T follicular helper cell (primary cell): ENCODE data around the gene MYRF.

Source experiments
- DNase-seq: peaks from one replicate; pipeline ENCODE4 v3.0.0-alpha.2; 2020; ENCODE audit warnings: low read depth

MYRF gene

DNA sequence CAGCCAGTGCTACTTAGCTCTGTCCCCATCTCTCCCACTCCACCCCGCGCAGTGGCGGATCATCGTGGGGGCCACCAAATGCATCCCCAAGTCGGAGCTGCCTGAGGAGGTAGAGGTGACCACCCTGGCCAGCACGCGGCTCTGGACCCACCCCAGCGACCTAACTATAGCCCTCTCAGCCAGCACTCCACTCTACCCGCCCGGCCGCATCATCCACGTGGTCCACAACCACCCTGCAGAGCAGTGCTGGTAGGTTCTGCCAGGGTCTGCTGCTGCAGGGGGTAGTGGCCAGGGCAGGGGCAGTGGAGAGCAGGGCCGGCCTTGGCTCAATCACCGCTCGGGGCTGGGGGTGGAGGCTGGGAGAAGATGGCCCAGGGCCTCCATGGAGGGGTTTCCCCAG is 13.0 kb upstream of the MYRF start:
- DNase-seq = no peak

DNA sequence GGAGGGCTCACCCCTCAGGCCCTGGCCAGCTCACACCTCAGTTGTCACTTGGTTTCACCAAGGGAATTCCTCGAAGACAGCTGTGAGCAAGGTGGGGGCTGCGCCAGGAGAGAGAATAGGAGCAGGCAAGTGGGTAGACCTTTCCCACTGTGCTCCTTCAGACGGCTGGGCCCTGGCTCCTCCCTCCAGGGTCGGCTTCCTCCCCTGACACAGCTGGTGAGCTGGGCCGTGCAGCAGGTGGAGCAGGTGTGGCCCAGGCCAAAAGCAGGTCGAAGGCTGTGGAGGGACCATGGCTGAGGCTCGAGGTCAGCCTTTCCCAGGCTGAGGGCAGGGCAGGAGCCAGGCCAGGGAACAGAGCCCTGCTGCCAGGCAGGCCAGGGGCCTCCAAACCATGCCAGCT is 12.5 kb upstream of the MYRF start:
- no peak for DNase-seq

DNA sequence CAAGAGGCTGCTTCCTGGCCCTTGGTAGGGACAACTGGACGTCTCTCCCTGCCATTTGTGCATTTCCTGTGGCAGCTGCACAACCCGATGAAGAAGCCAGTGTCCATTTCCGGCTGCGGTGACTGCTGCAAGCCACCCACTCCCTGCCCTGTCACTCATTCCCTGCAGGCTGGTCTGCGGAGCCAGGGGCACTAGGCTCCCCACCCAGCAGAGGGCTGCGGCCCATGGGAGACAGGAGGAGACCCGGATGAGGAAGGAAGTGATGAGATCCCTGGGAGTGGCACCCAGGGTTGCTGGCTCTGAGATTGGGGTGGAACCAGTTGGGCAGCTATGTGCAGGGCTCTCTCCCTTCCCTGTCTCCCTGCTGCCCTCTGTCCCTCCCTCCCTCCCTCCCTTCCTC is 10.0 kb upstream of the MYRF start:
- DNase-seq = no peak

DNA sequence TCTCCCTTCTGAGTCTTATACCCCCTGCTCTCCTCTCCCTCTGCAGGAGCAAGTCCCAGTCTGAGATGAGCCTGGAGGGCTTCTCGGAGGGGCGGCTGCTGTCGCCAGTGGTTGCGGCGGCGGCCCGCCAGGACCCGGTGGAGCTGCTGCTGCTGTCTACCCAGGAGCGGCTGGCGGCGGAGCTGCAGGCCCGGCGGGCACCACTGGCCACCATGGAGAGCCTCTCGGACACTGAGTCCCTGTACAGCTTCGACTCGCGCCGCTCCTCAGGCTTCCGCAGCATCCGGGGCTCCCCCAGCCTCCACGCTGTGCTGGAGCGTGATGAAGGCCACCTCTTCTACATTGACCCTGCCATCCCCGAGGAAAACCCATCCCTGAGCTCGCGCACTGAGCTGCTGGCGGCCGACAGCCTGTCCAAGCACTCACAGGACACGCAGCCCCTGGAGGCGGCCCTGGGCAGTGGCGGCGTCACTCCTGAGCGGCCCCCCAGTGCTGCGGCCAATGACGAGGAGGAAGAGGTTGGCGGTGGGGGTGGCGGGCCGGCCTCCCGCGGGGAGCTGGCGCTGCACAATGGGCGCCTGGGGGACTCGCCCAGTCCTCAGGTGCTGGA is 8.8 kb upstream of the MYRF start:
- no peak for DNase-seq

DNA sequence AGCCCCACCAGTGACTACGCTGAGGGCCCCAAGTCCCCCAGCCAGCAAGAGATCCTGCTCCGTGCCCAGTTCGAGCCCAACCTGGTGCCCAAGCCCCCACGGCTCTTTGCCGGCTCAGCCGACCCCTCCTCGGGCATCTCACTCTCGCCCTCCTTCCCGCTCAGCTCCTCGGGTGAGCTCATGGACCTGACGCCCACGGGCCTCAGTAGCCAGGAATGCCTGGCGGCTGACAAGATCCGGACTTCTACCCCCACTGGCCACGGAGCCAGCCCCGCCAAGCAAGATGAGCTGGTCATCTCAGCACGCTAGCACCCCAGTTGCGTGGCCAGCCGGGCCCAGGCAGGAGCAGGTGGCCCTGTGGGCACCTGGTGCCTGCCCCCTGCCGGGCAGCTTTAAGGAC is 8.3 kb upstream of the MYRF start:
- no peak for DNase-seq

DNA sequence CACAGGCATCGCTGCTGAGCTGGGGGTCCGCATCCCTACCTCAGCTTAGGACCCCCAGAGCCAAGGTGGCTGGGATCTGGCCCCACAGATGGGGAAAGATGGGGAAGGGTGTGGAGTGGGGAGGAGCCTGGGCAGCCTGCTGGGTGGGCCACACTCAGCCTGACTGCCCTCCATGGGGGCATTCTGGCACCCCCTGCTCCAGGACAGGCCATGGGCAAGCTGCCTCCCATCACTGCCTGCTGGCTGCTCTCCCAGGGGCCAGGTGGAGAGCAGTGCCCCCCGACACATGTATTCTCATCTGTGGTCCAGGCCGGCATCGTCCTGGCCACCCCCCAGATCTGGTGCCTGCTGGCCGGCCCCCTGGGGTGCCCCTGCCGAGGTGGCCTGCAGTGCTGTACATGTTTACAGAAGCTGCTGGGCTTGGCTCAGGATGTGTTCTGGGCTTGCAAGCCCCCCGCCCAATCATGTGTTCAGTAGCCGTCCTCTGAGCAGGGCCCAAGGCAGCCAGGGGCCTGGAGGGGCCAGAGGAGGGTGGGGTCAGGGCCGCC is 7.8 kb upstream of the MYRF start:
- DNase-seq = no peak

DNA sequence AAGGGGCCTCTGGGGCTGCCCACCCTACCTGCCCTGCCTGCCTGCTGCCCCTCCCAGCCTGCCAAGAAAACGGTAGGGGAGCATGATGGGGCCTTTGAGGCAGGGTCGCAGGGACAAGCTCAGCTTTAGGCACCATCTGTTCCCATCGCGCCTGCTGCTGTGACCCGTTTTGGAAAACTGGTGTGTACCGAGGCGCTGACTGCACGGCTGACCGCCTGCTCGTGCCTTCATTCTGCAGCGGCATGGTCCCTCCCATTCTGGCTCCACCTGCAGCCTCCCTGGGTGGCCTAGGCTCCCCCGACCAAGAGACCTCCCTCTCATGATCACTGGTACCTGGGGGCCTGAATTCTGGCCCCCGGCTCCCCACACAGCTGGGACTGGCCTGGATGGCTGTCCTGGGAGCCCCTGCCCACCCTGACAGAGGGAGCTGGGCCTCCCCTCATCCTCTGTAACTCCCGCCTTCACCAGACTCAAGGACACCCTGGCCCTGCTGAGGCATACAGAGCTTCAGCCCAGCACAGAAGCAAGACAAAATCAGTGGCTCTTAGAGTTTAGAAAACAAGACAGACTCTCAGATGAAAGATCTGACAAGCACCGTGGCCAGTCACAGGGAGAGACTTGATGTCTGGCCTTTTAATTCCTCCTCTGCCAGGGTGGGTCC is 6.5 kb upstream of the MYRF start:
- no peak for DNase-seq

DNA sequence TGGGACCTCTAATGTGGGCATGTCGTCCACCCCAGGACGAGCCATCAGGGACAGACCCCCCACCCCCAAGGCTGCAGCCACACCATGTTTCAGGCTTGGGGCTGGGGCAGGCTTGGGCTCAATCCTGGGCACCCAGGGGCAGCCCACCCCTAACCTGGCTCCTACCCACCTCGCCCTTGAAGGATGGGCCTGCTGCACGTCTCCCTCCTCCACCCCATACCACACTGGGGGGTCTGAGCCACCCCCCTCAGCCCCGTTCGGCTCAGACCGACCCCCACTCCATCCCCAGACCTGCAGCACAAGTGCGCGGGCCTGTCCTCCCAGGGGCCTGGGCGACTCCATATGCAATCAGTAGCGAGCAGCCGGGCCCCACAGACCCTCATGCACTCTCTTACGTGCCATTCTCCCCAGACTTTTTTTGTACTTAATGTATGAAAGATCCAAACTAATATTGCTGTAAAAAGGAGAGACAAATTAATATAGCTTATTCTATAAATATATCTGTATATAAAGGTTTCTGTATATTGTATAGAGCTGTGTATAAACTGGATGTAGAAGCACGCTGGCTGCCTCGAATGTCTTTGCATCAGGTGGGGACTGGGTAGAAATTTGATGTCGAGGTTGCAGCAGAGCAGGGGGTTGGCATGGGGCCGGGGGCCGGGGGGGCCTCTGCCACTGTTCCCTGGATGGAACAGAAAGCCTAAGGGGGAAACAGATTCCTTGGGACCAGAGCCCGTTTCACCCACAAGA is 5.8 kb upstream of the MYRF start:
- DNase-seq = no peak

DNA sequence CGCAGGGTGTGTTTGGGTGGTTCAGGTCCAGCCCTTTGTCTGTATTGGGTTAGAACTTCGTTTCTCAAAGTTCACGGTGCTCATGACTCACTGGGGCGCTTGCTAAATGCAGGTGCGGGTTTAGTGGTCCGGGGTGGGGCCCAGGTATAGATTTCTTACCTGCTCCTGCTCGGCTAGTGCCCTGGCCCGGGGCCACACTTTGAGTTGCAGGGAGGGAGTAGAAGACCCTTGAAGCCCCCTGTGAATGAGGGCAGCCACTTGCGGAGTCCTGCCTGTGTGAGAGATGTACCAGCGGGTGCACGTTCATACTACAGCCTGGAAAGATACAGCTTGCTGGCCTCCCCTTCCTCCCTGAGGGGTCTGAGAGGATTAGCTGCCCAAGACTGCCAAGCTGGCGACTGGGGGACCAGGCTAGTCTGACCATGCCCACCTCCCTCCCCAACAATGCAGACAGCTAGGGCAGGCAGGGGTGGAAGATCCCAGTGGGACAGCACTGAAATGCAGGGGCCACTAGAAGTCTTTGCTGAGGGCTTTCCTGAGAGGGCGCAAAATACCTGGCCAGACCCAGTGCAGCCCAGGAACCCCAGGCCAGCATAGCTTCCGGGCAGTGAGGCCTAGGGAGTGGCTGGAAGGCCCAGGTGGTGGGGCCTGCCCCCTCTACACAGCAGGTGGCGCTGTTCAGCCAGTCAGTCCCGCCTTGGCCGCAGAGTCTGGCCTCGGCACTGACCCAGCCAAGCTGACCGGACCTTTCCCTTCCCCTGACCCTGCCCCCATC is 5.1 kb upstream of the MYRF start:
- no peak for DNase-seq

DNA sequence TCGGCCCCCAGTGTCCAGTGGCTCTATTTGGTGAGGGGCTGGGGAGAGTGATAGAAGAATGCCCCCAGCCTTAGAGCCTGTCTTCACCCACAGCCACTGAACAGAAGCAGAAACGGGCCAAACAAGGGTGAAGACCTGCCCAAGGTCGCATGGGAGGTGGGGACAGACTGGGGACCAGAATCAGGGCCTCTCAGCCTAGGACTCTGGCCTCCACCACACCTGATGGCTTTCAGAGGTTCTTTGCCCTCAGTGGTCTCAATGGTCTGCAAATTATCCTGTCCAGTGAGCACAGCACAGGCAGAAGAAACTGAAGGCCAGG is 4.5 kb upstream of the MYRF start:
- DNase-seq = no peak

DNA sequence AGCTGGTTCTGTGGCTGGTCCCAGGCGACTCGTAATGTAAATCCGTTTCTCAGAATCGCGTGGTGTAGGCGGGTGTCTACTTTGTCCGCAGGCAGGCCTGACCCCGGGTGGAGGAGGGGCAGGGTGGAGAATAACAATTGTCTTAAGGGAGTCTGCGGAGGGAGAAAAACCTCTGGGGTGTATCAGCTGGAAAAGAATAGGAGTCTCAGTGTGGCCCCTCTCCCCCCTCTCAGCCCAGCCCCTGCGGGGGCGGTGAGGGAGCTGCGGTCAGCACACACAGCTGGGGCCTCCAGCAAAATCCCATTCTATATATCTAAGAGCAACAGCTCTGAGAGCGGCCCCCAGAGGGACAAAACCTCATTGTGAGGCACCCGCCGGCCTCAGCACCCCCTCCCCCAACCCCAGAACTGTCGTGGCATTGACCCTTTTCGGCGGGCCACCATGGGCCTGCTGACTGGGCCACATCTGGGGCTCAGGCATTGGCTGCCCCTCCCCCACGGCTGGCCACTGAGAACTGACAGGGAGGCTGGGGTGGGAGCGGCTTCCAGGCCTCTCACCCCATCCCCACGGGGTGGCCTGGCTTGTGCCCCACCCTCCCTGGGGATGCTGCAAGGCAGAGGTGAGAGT is 2.7 kb upstream of the MYRF start:
- DNase-seq = no peak

DNA sequence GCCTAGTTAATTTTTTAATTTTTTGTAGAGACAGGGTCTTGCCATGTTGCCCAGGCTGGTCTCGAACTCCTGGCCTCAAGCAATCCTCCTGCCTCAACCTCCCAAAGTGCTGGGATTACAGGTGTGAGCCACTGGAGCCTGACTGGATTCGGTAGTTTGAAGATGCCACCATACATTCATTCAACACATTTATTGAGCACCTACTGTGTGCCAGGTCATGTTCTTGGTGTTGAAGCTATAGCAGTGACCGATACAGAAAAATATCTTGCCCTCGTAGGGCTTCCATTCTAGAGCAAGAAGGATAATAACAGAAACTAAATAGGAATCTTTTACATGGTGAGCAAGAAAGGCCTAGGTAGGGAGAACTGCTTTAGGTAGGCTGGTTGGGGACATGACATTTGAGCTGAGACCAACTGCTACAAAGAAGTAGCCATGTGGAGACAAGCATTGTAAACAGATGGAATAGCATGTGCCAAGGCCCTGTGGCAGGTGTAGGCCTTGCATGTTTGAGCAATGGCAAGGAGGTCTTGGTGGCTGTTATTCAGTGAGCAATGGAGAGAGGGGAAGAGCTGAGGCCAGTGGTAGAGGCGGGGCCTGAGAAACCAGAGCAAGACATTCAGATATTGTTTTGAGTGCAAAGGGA is 1.7 kb upstream of the MYRF start:
- no peak for DNase-seq

DNA sequence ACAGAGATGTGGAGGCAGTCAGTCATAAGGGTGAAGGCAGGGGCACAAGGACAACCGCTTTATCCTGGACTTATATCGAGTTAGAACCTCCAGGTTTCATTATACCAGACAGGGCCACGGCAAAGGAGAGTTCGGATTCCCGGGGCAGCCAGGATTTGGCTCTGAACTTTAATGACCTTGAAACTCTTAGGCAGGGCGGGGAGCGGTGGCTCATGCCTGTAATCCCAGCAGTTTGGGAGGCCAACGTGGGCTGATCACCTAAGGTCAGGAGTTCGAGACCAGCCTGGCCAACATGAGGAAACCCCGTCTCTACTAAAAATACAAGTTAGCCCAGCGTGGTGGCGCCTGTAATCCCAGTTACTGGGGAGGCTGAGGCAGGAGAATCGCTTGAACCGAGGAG is 1.1 kb upstream of the MYRF start:
- no peak for DNase-seq

DNA sequence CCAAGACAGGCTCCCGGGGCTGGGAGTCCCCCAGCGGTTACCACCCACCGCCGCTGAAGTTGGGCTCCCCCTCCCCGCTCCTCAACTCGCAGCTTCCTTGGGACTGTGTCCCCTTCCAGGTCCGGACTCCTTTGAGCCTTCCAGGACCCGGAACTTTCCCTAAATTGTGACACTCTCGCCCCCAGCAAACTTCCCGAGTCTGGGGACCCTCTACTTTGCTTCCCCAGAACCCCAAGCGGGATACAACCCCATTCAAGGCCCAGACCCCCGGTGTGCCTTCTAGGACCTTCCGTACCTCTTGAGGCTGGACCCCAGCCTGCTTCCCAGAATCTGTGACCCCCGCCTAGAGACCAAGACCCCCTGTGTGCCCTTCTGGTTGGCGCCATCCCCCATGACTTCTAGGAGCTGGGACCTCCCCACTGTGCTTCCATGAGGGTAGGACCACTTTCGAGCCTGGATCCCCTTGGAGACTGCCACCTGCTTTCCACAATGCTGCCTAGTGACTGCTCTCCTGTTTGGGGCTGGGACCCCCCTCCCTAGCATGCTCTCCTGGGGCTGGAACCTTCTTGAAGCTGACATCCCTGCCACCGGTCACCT is 587 bp downstream of the MYRF start:
- DNase-seq = no peak

DNA sequence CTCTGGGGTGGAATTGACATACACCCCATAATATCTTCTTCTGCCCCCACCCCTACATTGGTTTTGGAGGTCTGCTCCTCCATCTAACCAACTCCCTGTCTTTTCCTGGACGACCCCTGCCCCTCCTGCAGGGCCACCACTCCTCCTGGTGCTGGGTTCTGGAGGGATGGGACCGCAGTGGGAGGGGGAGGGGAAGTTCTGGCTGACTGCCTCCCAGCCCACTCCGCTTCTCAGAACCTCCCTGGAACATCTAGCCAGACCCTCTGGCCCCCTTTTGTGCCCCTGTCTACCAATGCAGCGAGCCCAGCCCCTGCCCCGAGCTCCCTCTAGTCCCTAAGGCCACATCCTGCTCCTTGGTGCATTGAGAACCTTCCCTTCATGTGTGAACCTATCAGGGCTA is 1.2 kb downstream of the MYRF start:
- no peak for DNase-seq

DNA sequence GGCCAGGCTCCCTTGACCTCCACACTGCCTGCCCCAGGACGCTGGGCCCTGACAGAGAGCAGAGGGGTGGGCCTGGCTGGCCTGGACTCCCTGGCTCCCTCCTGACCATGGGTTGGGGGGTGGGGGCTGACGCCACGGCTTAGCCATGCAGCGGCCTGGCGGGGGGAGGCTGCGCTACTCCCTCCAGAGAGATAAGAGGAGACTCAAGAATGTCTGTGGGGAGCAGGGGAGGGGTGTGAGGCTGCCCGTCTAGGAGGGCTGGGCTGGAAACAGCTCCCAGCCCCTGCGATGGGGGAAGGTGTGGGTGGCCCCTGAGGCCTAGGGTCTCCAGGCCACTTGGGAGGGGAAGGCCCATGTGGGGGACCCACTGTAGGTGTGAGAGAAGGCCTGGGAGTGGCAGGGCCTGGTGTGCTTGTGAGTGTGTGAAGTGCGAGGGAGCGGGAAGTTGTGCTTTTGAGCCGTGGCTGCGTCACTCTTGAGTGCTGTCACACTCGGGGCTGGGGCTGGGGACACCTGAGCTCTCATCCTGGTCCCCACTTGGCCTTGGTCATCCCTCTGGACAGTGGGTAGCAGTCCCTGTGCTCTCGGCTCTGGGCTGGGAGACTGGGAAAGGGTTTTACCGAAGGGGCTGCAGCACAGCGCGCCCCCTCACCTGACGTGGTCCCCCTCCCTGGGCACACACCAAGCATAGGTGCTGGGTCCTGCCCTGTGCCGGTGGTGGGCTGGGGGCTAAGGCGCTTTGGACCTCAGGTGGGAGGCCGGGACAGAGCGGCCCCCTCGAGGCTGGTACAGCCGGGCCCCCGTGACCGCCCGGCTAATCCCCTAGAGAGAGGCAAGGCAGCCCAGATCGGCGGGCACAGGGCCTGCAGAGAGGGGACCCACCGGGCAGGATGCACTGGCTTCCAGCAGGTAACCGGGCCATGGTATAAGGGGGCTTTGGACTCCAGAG is 2.4 kb downstream of the MYRF start:
- DNase-seq = no peak

DNA sequence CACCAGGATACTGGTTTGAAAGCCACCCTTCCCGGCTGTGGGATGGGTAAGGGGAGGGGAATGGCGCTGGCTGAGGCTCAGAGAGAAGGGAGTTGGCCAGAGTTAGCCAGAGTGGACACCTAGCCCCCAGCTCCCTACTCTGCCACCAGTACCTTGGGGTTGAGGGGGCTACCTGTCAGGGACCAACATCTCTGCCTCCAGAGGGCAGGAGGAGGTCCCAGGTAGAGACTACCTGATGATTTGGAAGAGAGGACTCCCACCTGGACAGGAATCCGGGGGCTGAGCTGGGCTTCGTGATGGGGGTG is 3.7 kb downstream of the MYRF start:
- DNase-seq = no peak

DNA sequence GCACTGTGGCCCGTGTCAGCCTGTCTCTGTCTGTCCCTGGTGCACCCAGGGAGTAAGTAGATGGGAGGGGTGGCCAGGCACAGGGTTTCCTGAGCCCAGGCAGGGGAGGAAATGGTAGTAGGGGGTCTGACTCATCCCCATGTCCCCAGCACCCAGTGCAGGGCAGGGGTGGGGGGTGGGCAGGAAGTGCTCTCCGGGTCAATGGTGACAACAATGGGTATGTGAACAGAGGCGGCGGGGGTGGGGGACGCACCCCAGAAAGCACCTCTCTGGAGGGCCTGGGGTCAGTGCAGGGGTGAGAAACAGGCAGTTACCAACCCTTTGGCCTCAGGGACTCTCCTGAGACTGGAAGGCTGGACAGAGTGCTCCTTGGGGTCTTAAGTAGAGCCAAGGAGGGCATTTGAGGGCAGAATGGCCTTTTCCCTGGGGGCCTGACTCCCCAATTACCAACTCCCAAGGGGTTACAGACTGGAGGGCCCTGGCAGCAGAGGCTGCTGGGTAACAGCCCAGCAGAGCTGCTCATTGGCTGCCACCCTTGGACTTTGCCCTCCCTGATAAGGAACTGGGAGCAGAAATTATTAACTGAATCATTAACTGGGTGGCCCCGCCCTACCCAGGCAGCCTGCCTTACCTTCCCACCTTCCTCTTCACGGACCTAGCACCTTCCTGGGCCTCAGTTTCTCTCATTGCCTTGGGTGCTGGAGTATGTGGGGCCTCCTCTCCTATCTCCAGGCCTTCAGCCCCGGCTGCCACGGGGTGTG is 4.2 kb downstream of the MYRF start:
- no peak for DNase-seq

DNA sequence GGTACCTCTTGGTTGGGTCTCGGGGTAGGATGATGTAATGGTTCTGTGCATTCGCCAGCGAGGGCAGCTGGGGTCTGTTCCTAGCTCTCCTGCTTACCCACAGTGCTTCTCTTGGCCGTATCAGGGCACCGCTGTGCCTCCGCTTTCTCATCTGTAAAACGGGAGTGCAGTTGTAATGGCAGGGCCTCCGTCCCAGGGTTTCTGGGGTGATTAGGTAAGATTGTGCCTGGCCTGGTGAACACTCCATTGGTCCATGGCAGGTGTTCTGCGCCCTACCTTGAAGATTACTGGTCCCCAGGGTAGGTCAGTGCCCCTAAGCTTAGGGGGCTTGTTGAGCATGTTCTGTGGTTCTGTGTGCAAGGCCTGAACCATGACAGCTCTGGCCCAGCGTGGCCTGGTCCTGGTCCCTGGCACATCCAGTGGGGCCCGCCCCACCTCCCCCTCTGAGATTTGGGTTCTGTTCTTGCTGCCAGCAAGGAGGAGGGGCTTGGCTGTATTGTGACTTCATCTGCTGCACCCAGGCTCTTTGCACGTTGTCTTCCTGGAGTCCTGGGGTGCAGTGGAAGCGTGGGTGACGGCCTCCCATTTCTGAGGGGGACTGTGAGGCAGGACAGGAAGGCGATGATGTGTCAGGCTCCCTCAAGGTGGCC is 4.9 kb downstream of the MYRF start:
- no peak for DNase-seq
